Smooth muscle cell of the brain vasculature (primary cell): Measurements from ENCODE around the gene CTDSPL.

Experiments
- DNase-seq: peaks from one replicate; pipeline ENCODE4 v3.0.0-alpha.2; 2012; ENCODE audit warnings: low read depth, low spot score

Gene CTDSPL

DNA sequence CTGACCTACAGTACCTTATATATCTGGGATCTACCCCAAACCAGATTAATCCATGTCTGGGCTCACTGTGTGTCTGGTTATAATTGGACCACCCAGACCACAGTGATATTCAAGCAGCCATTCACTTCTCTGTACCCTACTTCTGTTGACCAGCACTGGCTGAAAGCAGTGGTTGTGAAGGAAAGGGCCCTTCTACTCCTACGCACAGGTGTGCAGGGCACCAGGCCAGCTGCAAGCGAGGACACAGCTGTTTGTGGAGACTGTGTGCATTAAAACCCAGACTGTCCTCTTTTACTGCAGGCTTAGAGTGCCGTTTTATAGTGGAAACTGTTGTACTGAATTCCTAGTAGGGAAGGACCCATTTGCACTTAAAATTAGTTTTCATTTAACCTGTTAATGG, 29.5 kb downstream of the CTDSPL start:
- DNase-seq: no peak

- no peak for DNase-seq
Observed at GRCh38 chr3:37892927-37893600, 31.4 kb downstream of the CTDSPL start.

GRCh38 chr3:37896827-37897226, 35.1 kb downstream of the CTDSPL start:
- no peak for DNase-seq

GRCh38 chr3:37897763-37898162, 36.1 kb downstream of the CTDSPL start:
- DNase-seq: no peak

GRCh38 chr3:37898424-37898823, 36.7 kb downstream of the CTDSPL start:
- no peak for DNase-seq

- no peak for DNase-seq
Observed at GRCh38 chr3:37899101-37899707, 37.5 kb downstream of the CTDSPL start.

DNA sequence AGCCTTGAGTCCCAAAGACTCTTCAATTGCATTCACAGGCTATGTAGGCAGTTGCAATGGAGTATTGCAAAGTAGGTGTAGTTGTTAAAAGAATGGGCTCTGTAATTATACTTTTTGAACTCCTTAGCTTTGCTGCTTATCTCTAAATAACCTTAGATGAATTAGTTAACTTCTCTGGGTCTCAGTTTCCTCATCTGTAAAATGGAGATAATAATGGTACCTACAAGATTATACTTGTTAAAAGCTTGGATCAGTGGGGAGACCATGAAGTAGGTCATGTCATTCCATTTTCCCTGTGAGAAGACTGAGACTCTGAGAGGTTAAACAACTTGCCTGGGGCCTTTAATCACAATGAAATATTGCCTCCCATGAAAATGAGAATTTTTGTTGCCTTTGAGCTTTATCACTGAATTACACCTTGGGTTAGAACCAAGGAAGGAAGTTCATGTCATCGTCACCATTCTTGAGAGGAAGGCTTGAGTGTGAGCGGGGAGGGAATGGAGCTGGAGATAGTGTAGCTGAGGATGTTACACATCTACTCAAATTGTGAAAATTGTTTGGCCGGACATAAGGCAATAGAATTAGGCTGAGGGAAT, 38.1 kb downstream of the CTDSPL start:
- DNase-seq: no peak

- no peak for DNase-seq
Observed at GRCh38 chr3:37901721-37902120, 40.0 kb downstream of the CTDSPL start.

DNA sequence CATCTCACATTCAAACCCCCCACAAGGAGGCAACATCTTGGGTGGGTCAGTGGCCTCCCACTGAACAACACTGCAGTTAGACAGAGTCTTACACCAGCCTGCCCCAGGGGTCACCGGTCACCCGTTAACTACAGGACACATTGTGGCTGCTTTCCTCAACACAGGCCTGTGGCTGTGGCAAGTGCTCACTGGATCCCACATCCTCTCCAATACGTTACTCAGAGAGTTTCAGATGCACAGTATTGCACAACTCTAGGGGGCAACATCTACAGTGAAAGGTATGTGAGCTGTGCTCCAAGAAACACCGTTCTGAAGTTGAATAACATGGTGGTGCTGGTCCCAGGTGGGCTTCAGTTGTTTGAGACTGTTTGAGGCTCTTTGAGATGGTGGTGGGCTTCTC, 41.0 kb downstream of the CTDSPL start:
- no peak for DNase-seq

- DNase-seq: no peak
Observed at GRCh38 chr3:37903320-37903719, 41.6 kb downstream of the CTDSPL start.

GRCh38 chr3:37903734-37904133, 42.1 kb downstream of the CTDSPL start:
- DNase-seq: no peak

DNA sequence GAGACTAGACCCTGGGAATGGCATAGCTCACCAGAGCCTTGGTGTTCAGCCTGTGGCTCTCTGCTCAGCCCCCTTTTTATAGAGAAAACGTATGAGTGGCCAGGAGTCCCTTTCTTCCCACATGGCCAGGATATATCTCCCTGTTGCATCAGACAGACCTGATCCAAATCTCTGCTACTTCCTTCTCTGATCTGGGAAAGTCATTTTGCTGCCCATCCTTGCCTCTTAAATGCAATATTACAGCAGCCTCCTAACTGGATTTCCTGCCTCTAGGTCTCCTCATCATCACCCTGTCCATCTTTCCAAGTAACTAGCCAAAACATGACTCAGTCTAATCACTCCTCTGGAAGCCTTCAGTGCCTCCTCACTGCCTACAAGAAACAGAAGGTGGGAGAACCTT, 42.9 kb downstream of the CTDSPL start:
- no peak for DNase-seq

GRCh38 chr3:37905346-37905745, 43.7 kb downstream of the CTDSPL start:
- DNase-seq: no peak

DNA sequence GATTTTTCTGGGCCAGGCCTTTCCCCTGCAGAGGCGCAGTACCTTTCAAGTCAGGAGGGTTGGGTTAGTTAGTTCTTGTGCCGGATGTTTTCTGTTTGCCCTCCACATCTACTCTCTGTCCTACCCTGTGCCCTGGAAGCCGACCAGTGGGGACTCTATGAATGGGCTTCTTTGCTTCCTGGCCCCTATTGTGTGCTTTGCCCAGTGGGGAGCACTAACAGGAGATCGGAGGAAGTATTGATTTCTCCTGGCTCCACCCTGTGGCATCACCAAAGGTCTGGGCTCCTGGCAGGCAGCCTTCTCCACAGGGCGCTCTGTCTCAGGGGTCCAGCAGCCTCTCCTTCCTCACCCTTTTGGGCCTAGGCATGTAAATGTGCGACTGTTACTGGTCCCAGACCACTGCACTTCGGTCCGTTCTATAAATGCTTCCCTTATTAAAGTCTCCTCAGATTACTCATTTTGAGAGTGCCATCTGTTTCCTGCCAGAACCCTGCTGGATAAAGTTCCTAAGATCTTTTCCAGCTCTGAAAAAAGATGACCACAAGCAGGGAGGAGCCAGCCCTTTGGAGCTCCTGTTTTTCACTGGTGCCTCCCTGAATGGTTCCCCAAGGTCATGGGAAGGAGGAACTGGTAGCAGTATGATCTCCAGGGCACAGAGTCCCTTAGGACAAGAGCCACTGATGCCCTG, 44.5 kb downstream of the CTDSPL start:
- DNase-seq: no peak

GRCh38 chr3:37906734-37907282, 45.1 kb downstream of the CTDSPL start:
- DNase-seq: no peak

DNA sequence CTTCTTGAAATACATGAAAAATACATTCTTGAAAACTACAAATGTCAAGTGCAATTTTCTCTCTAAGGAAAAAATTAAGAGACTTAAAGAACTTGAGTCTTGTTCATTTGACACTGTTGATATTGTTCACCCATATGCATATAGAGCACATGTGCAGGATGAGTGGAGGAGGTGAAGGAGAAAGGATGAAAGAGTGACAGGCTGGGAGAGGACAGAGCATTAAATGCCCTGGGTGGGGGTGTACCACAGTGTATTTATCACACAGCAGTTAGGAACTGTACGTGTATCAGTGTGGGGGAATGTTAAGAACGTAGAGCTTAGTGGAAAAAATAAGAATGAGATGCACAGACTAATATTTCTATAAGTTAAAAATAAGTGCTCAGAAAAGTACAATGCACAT, 45.7 kb downstream of the CTDSPL start:
- DNase-seq: no peak

- peak; percentile 89 for DNase-seq
Observed at GRCh38 chr3:37907906-37908305, 46.2 kb downstream of the CTDSPL start.

DNA sequence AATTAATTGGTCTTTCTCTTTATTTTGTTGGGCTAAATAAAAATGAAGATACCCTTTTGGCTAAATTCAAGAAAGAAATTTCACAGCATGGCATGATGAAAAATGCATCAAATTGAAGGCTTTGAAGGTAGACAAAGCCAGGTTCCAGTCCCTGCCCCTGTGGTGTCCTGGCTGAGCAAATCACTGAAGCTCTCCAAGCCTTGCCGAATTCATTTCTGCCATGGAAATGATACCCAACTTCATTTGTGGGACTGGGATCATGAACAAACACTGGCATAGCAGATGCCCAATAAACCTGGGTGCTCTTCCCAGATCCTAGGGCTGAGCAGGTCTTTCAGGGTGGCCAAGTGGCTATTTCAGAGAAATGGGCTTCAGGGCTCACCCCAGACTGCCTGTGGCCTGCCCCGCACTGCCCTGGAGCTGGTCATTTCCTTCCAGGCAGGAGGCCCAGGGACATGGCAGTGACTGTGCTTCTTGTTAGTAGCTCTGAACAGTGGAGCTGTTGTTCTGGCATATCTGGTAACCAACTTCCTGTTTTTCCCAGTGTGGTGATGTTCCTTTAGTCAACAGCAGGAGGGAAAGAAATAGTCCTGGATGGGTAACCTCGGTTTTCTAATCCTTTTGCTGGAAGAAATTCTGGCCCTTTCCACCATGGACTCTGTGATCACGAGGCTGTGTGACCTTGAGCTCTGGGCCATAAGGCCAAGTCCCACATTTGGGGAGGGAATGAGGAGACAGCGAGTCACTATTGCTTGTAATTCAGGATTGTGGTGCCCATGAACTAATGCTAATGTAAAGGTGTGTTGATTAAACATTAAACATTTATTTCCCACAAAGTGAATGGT, 47.6 kb downstream of the CTDSPL start:
- DNase-seq: no peak

- no peak for DNase-seq
Observed at GRCh38 chr3:37910671-37911400, 49.2 kb downstream of the CTDSPL start.

DNA sequence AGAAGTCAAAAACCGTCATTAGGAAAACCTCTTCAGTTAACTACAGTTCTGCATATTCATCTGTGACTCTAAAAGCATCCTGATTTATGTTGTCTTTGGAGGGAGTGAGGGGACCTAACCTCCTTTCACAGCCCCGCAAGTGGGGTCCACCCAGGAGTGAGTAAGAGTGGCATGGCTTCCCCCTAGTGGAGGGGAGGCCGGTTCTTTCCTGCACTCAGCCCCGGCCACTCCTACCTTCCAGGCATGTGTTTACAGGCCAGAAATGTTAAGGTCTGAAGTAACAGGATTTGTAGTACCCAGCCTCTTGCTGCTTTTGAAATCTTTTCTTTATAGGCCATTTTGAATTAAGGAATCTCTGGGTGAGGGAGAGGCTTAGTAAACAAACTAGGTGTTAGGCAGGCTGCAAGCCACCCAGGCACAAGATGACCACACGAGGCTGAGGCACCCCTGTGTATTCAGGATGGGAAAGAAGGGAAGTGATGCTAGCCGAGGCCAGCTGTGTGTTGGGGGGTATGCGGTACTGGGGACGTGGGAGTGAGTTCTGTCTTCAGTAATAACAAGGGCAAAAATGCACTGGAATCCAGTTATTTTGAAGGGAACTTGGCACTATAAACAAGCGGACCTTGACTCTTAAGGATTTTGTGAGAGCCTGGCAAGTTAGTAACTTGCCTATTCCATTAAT, 50.5 kb downstream of the CTDSPL start:
- no peak for DNase-seq
